ENCODE results near the gene NDST4.
A peak's percentile ranks its signal among the peaks of the same experiment; 100 is the strongest.

The NDST4 gene

GRCh38 chr4:115113506-115114106 lies at the start of gene NDST4:
TSS of gene NDST4 (minus strand) at chr4:115113620. CDS start at chr4:115077036, 36,584 bp downstream.
- DNase-seq: peak; percentile 42

GRCh38 chr4:115159141-115159540 lies 45.7 kb upstream of the NDST4 start:
- no peak for DNase-seq

- no peak for DNase-seq
Measured at GRCh38 chr4:115158296-115158695, 44.9 kb upstream of the NDST4 start.

- no peak for DNase-seq
Measured at GRCh38 chr4:115154826-115155225, 41.4 kb upstream of the NDST4 start.

- no peak for DNase-seq
Measured at GRCh38 chr4:115152965-115153364, 39.5 kb upstream of the NDST4 start.

GRCh38 chr4:115152081-115152480 lies 38.7 kb upstream of the NDST4 start:
- DNase-seq: no peak

- no peak for DNase-seq
Measured at GRCh38 chr4:115149106-115149505, 35.7 kb upstream of the NDST4 start.

GRCh38 chr4:115145393-115146160 lies 32.2 kb upstream of the NDST4 start:
- DNase-seq: peak; percentile 92

- DNase-seq: no peak
Measured at GRCh38 chr4:115128037-115128436, 14.6 kb upstream of the NDST4 start.

- no peak for DNase-seq
Measured at GRCh38 chr4:115126491-115126890, 13.1 kb upstream of the NDST4 start.

GRCh38 chr4:115121351-115122043 lies 8.1 kb upstream of the NDST4 start:
- peak; percentile 1 for DNase-seq

GRCh38 chr4:115119804-115120352 lies 6.5 kb upstream of the NDST4 start:
- peak; percentile 11 for DNase-seq

GRCh38 chr4:115117651-115118050 lies 4.2 kb upstream of the NDST4 start:
- no peak for DNase-seq

- DNase-seq: peak; percentile 44
Measured at GRCh38 chr4:115110191-115111181, 2.9 kb downstream of the NDST4 start.

GRCh38 chr4:115108850-115109249 lies 4.6 kb downstream of the NDST4 start:
- no peak for DNase-seq

GRCh38 chr4:115107411-115107810 lies 6.0 kb downstream of the NDST4 start:
- DNase-seq: no peak

- DNase-seq: no peak
Measured at GRCh38 chr4:115101675-115102074, 11.7 kb downstream of the NDST4 start.

- peak; percentile 44 for DNase-seq
Measured at GRCh38 chr4:115090483-115091075, 22.8 kb downstream of the NDST4 start.

GRCh38 chr4:115082633-115083032 lies 30.8 kb downstream of the NDST4 start:
- no peak for DNase-seq

GRCh38 chr4:115076691-115077090 lies 36.7 kb downstream of the NDST4 start:
- DNase-seq: no peak

- no peak for DNase-seq
Measured at GRCh38 chr4:115058533-115058932, 54.9 kb downstream of the NDST4 start.

- no peak for DNase-seq
Measured at GRCh38 chr4:115054836-115055235, 58.6 kb downstream of the NDST4 start.

All from NCI-H1436 (cell line).